Activated naive CD8-positive, alpha-beta T cell treated with anti-CD3 and anti-CD28 coated beads, Interleukin-2, amount 10 ng/mL, durations not matched to agents 7 days and 5 days (primary cell): Measurements from ENCODE around the gene THRA. TPM values are rescaled to one million over a fixed set of nuclear protein-coding genes. Genes with fewer than 3 reads are reported as not detected.
"Not testable (repeated sequence)": the region's sequence is repeated elsewhere in the genome, so short reads cannot be mapped to it uniquely, and the experiment has no call there.

Experiments
- ATAC-seq: fragments of 150-1000 bp; cut with Tn5 transposase; one replicate; pipeline ENCODE4 v1.10.0; 2021; ENCODE audit warnings: low read depth, moderate library complexity
- POLR2A ChIA-PET: fragments of 350-600 bp; sonication (Branson Sonifier 250); formaldehyde crosslinking; loops from one replicate; lab custom pipeline; 2021; ENCODE audit warnings: antibody characterized with exemption; lab: Charles Lee
- DNase-seq: peaks from one replicate; pipeline ENCODE4 v3.0.0; 2021
- H3K27ac Mint-ChIP-seq: one replicate; pipeline ENCODE4 v1.8.0; 2022; ENCODE audit warnings: mild to moderate bottlenecking, mixed read lengths
- H3K27me3 Mint-ChIP-seq: one replicate; pipeline ENCODE4 v1.8.0; 2022; ENCODE audit warnings: mild to moderate bottlenecking, moderate library complexity, mixed read lengths
- H3K36me3 Mint-ChIP-seq: one replicate; pipeline ENCODE4 v1.8.0; 2021; ENCODE audit warnings: mild to moderate bottlenecking, mixed read lengths
- H3K4me1 Mint-ChIP-seq: one replicate; pipeline ENCODE4 v1.8.0; 2021; ENCODE audit warnings: mixed read lengths
- H3K4me3 Mint-ChIP-seq: one replicate; pipeline ENCODE4 v1.8.0; 2022; ENCODE audit warnings: mild to moderate bottlenecking, moderate library complexity, mixed read lengths
- H3K9me3 Mint-ChIP-seq: one replicate; pipeline ENCODE4 v1.8.0; 2021; ENCODE audit warnings: mixed read lengths
- microRNA-seq: library from miRNA; unstranded; fragments of <30 nt; microRNA quantifications from one replicate; pipeline ENCODE4 v1.2.0, GENCODE V29; 2022
- total RNA-seq, 2 experiments: library from RNA; stranded (reverse); gene quantifications; one replicate each; pipeline ENCODE4 v1.2.3, GENCODE V29; 2021

The THRA gene
- total RNA-seq, 2 experiments from 2014 or later = 19.9 to 20.3 TPM

DNA sequence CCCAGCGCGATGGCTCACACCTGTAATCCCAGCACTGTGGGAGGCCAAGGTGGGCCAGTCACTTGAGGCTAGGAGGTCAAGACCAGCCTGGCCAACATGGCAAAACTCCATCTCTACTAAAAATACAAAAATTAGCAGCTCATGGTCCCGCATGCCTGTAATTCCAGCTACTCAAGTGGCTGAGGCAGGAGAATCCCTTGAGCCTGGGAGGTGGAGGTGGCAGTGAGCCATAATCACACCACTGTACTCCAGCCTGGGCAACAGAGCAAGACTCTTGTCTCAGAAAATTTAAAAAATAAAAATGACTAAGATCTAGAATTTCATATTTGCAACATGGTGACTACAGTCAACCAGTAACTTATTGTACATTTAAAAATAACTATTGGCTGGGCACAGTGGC is 80.4 kb downstream of the THRA start:
- H3K4me1 Mint-ChIP-seq = peaks cover 26% of the 10 kb centered on the region
- POLR2A ChIA-PET = interaction anchor here (1.0 to 1.1 kb wide), 2 partner anchors 20 to 29 kb away, joined by 3 read pairs; no protein-coding TSS in a partner anchor
- H3K27ac Mint-ChIP-seq, H3K4me3 Mint-ChIP-seq, DNase-seq, H3K27me3 Mint-ChIP-seq, ATAC-seq, H3K9me3 Mint-ChIP-seq: not testable (repeated sequence)
- peaks cover 25% of the 10 kb centered on the region for H3K36me3 Mint-ChIP-seq

Small RNAs within 50 kb of the gene (microRNA-seq; reads per million reads assigned to microRNA genes)
- gene MIR6884 = not detected

Other genes starting within 250 kb of the THRA start
- 10 to 100 TPM; 78.5 to 83.5 TPM for gene IKZF3, start 198.7 kb upstream of the THRA start, total RNA-seq
- under 1 TPM in 1 of 2 experiments, not detected in 1; 0.14 TPM for gene ZPBP2, start 194.8 kb upstream of the THRA start, total RNA-seq
- 10 to 100 TPM; 67.0 to 69.8 TPM for gene GSDMB, start 144.3 kb upstream of the THRA start, total RNA-seq
- 100 to 1,000 TPM; 149 to 159 TPM for gene ORMDL3, start 135.4 kb upstream of the THRA start, total RNA-seq
- not detected for gene LRRC3C, start 135.2 kb upstream of the THRA start, total RNA-seq
- under 1 TPM in 1 of 2 experiments, not detected in 1; 0.26 TPM for gene GSDMA, start 100.0 kb upstream of the THRA start, total RNA-seq
- gene PSMD3, start 82.2 kb upstream of the THRA start, total RNA-seq = 10 to 100 TPM; 82.5 to 87.9 TPM
- gene CSF3, start 47.5 kb upstream of the THRA start, total RNA-seq = not detected
- gene MED24, start 8.6 kb upstream of the THRA start, total RNA-seq = 10 to 100 TPM; 87.0 to 89.9 TPM
- gene NR1D1, start 37.6 kb downstream of the THRA start, total RNA-seq = 1 to 10 TPM; 5.0 to 5.8 TPM
- gene MSL1, start 59.0 kb downstream of the THRA start, total RNA-seq = 100 to 1,000 TPM; 107 to 110 TPM
- 100 to 1,000 TPM; 100 to 101 TPM for gene CASC3, start 77.6 kb downstream of the THRA start, total RNA-seq
- 1 to 10 TPM; 4.9 to 5.4 TPM for gene RAPGEFL1, start 114.5 kb downstream of the THRA start, total RNA-seq
- gene WIPF2, start 156.3 kb downstream of the THRA start, total RNA-seq = 10 to 100 TPM; 27.7 to 28.5 TPM
- 10 to 100 TPM; 67.9 to 75.2 TPM for gene CDC6, start 224.9 kb downstream of the THRA start, total RNA-seq
- gene RARA, start 246.2 kb downstream of the THRA start, total RNA-seq = 10 to 100 TPM; 51.7 to 53.6 TPM